Stimulated activated CD8-positive, alpha-beta memory T cell treated with anti-CD3 and anti-CD28 coated beads, Interleukin-15, amount 100 ng/mL, for 4 hours (primary cell): Measurements from ENCODE around the gene BSG.
"Not testable (repeated sequence)": the region's sequence is repeated elsewhere in the genome, so short reads cannot be mapped to it uniquely, and the experiment has no call there.

Experiments used
- DNase-seq, 2 donors: peaks; one replicate each; pipeline ENCODE4 v3.0.0-alpha.2; 2020; ENCODE audit warnings: low read depth in 2 of 2

The BSG gene

DNA sequence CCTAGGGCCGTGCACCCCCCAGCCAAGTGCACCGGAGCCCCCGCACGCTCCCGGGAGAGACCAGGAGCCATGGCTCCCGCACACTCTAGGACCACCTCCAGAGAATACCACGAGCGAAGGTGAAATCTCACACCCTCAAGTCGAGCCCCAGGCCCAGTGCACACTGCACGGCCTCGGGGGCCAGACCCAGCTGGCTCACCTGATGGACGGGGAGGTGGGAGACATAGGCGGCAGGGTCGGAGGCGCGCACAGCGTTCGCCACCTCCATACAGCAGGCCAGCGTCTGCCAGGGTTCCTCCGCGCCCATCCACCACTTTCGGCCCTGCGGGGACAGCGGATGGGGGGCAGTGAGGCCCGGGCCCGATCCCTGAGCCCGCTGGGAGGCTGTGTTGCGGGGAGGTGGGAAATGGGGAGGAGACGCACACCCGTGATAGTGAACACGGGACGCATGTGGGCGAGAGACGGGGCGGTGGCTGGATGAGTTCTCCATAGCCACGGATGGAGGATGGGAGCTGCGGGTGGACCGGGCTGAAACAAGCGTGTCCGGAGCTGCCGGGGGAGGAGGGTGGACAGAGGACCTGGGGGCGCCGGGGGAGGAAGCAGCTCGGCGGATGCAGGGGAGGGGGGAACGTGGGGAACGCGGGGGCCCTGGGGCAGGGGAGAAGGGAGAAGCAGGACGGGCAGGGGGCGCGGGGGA, 47.9 kb downstream of the BSG start:
- DNase-seq: no peak

DNA sequence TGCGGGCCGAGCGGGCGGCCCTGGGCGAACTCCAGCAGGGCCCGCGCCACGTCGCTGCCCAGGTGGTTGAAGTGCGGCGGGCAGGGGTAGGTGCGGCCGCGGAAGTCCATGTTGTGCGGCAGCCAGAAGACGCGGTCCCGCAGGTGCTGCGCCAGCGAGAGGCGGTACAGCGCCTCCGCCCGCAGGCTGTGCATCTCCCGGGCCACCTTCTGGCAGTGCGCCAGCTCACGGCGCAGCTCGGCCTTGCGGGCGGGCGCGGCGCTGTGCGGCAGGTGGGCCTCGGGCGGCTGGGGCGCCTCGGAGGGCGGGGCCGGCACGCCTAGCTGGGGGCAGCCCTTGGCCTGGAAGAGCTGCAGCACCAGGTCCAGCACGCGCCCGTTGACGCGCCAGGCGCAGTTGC, 48.8 kb downstream of the BSG start:
- DNase-seq: not testable (repeated sequence)

DNA sequence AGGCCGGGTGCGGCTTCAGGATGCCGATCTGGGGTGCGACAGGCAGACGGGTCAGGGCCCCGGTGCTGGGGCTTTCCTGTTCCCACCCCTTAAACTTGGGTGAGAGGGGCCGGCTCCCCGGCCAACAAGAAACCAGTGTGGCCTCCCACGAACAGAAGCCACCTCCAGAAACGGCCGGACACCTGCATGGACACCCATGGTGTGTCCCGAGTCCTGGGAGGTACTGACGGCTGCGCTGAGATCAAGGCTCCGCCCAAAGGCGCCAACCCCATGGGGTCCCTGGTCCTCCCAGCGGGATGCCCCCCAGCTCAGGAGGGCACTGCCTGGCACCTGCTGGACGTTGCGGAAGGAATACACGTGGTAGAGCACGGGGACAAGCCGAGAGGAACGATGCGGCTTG, 49.4 kb downstream of the BSG start:
- no peak for DNase-seq

DNA sequence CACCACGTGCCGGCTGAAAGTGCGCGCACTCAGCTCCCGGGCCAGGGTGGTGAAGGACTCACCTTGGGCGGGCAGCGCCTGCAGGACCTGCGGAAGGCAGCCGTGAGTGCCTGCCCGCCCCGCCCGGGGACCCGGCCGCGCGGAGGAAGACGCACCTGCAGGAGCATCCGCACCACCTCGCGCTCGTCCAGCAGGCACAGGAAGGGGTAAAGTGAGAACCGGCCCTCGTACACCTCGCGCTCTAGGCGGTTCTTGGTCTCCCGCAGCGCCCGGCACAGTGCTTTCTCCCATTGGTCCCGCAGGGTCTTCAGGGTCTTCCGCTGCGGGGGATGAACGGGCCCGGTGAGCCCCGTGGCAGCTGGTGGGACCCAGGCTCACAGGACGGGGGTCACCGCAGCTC, 50.3 kb downstream of the BSG start:
- DNase-seq: no peak

DNA sequence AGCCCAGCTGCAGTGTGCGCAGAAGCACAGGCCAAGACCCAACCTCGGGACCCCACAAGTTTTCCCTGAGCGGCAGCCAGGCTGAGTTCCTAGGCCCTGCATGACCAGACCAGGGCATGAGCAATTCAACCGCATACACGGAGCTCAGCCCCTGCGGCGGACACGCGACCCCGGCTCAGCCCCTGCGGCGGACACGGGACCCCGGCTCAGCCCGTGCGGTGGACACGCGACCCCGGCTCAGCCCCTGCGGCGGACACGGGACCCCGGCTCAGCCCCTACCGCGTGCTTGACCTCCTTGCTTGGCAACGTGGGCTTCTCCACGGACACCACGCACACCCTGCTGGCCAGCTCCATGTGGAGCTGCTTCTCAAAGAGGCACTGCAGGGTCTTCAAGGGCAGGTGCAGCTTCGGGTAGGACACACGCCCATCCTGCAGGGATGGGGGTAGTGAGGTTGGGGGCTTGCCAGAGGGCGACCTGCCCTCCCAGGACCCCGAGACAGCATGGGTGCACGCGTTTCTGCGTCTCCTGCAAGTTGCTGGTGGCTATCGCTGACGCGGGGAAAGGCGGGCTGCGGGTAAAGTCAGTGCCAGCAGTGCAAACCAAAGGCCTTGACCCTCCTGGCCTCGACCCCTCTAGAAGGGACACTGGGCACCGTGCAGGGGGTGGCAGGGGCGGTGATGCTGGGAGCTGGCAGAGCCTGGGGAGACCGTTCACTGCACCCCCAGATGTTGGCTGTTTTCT, 51.0 kb downstream of the BSG start:
- DNase-seq: no peak

DNA sequence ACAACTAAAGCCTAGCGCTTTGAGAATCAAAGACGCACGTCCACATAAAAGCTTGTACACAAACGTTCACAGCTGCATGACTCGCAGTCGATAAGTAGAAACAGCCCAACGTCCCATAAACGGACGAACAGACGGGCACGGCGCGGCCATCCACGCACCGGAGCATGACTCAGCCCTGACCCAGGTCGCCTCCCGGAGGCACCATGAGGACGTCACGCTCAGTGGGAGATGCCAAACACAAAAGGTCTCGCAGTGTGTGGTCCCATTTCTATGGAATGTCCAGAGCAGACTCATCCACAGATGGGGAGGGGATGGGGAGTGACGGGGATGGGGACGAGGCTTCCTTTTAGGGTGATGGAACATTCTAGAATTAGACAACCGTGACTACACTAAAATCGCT, 51.6 kb downstream of the BSG start:
- DNase-seq: no peak

DNA sequence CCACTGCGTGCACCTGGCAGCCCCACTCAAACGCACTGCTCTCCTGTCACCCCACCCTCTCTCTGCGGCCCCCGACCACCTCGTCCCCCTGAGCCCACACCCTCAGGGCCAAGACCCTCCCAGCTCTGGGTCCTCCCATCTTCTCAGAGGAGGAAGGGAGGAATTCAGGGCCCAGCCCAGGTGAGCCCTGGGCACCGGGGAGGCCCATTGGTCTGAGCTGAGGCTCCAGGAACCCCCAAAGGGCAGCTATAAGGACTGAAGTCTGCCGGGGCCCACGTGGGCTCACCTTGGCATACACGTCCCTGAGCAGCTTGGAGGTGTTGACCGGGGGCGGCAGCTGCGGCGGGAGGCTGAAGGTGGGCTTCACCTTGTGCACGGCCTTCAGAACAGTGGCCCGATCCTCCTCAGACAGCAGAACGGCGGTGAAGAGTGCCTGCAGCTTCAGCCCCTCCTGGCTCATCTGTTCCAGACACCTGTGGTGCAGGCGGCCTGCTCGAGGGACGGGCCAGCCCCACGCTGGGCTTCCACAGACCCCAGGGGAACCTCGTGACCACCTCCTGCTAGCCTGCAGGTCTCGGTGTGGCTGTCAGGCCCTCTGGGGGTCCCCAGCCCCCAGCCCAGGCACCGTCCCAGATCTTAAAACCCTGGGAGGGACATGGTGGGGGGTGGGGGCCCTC, 52.2 kb downstream of the BSG start:
- no peak for DNase-seq

DNA sequence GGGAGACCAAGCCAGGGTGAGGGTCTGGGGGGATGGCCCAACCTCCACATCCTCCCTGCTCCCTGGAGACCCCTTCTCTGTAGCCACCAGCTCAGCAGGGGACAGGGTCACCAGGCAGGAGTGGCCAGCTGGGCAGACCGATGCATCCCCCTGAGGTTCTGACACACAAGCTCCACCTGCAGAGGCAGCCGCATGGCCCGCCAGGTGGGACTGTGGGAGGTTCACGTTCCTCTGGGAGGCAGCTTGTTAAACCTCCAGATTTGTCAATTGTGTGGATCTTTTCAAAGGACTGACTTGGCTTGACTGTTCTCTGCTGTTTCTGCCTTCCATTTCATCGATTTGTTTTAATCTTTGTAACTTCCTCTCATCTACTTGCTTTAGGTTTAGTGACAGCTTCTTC, 52.9 kb downstream of the BSG start:
- no peak for DNase-seq

DNA sequence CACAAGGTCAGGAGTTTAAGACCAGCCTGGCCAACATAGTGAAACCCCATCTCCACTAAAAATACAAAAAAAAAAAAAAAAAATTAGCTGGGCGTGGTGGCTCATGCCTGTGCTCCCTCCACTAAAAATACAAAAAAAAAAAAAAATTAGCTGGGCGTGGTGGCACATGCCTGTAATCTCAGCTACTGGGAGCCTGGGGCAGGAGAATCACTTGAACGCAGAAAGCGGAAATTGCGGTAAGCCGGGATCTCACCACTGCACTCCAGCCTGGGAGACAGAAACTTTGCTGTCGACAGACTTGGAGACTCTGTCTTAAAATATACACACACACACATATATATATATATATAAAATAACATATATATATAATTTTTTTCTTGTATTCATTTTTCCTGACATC, 54.2 kb downstream of the BSG start:
- DNase-seq: not testable (repeated sequence)

DNA sequence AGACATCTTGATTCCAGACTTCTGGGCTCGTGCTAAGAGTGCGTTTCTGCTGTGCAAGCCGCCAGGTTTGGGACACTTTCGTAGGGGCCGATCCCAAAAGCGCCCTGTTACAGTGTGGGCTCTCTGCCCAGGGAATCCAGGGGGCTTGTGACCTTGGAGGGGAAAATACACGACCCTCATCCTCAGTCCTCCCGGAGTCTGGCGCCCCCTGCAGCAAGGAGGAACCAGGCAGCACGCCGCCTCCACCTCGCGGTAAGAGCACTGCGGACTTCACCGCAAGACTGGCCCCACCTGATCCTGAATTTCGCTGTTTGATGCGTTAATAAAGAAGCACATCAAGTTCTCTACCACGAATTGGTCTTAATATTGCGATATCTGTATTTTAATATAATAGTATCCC, 55.8 kb downstream of the BSG start:
- no peak for DNase-seq

DNA sequence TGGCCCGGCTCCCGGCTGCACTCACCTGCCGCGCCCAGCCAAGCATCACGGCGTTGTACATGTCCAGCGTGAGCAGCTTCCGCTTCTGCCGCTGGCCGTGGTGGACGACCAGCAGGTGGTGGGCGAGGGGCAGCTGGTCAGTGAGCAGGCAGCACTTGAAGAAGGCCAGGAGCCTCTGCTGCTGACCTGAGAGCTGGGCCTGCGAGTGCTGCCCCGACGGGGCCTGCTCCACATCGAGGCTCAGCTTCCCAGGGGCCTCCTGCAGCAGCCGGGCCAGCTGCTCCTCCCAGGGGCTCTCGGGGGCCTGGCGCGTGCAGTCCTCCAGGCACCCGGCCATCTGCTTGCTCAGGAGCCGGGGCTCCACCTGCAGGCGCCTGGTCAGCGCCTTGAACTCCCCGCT, 57.1 kb downstream of the BSG start:
- DNase-seq: not testable (repeated sequence)

DNA sequence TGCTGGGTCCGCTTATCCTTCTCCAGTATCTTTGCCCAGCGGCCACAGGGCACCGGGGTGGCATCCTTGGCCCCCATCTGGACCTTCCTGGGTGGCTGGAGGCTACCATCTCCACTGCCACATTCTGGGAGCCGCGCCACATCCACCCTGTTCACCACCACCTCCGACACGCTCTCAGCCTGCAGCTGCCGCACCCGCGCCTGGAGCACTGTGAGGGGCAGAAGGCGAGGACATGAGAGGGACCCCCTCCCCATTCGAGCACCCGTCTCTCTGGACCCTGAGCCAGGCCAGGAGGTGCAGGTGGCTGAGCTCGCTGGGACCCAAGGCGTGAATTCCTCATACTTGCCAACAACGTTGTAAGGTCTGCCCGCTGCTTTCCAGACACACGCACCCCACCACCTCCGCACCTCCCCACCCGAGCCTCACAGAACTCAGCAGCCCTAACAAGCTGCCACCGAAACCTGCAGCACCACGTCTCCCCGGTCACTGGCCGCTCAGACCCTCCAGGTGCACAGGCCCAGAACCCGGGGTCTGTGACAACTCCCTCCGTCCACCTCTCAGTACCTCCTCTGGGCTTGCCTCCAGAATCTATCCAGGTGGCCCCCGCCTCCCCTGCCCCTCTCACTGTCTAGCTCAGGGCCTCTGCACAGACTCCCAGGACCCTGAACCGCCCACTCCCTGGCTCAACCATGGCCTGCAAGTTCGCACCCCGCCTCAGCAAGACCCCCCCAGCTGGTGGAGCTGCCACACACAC, 57.7 kb downstream of the BSG start:
- DNase-seq: no peak

DNA sequence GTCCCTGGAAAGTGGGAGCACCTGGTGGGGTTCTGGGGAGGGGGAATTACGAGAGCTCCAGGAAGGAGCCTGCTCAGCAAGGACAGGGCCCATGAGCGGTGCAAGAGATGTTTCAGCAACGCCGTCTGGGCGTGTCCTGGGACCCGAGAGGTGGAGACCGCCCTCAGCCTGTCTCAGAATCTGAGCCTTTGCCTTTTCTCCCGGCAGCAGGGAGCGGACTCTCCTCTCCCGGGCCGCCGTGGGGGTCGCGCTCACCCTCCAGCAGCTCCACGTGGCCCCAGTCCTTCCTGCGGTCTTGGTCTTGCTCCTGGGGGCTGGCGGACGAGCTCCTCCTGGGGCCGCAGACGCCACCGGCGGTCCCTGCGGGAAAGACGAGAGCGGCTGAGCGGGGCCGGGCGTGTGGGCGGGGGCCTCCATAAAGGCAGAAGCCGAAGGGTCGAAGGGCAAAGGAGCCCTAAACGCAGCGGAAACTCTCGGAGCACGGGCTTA, 60.2 kb downstream of the BSG start:
- DNase-seq: no peak
